ENCODE data around the gene GULP1. TPM values are rescaled to one million over a fixed set of nuclear protein-coding genes. Genes with fewer than 3 reads are reported as not detected.
"Not testable (repeated sequence)": the region's sequence is repeated elsewhere in the genome, so short reads cannot be mapped to it uniquely, and the experiment has no call there.

The GULP1 gene
- total RNA-seq, 1 donor from 2014 or later, result not detected

GRCh38 chr2:188449971-188450370 is 158.3 kb downstream of the GULP1 start:
- Mint-ChIP-seq H3K27me3 (no peaks in the 10 kb centered on the region), H3K9me3 (no peaks in the 10 kb centered on the region), H3K4me1 (no peaks in the 10 kb centered on the region)

GRCh38 chr2:188450732-188451483 is 159.2 kb downstream of the GULP1 start:
- Mint-ChIP-seq H3K4me3 (no peak overlapping the region), H3K36me3 (ENCODE audit: low read depth) (no peaks in the 10 kb centered on the region), H3K27me3 (no peaks in the 10 kb centered on the region), H3K9me3 (no peaks in the 10 kb centered on the region), H3K27ac (no peak overlapping the region), H3K4me1 (no peaks in the 10 kb centered on the region)
- intact Hi-C loops (cut with micrococcal nuclease), result no loop called here
- DNase-seq, result no peak

More at GRCh38 chr2:188449971-188450370, 158.3 kb downstream of the GULP1 start:
- no peak for DNase-seq
- Mint-ChIP-seq H3K4me3 (no peak overlapping the region), H3K27ac (no peak overlapping the region), H3K36me3 (ENCODE audit: low read depth) (no peaks in the 10 kb centered on the region)
- intact Hi-C loops (cut with micrococcal nuclease), result no loop called here

GRCh38 chr2:188452084-188452483 is 160.4 kb downstream of the GULP1 start:
- H3K9me3 Mint-ChIP-seq, result no peaks in the 10 kb centered on the region
- no peaks in the 10 kb centered on the region for H3K4me1 Mint-ChIP-seq
- no peak for DNase-seq
- no peak overlapping the region for H3K27ac Mint-ChIP-seq
- H3K36me3 Mint-ChIP-seq (ENCODE audit: low read depth), result no peaks in the 10 kb centered on the region
- intact Hi-C loops (cut with micrococcal nuclease), result no loop called here
- H3K27me3 Mint-ChIP-seq, result no peaks in the 10 kb centered on the region
- H3K4me3 Mint-ChIP-seq, result no peak overlapping the region

GRCh38 chr2:188456114-188456909 is 164.6 kb downstream of the GULP1 start:
- Mint-ChIP-seq H3K4me1 (no peaks in the 10 kb centered on the region), H3K36me3 (ENCODE audit: low read depth) (no peaks in the 10 kb centered on the region), H3K27me3 (no peaks in the 10 kb centered on the region), H3K27ac (no peak overlapping the region), H3K4me3 (no peak overlapping the region), H3K9me3 (no peaks in the 10 kb centered on the region)
- intact Hi-C loops (cut with micrococcal nuclease), result no loop called here
- no peak for DNase-seq

GRCh38 chr2:188459061-188459460 is 167.4 kb downstream of the GULP1 start:
- H3K27ac Mint-ChIP-seq, result no peak overlapping the region
- no peaks in the 10 kb centered on the region for H3K4me1 Mint-ChIP-seq
- H3K27me3 Mint-ChIP-seq, result no peaks in the 10 kb centered on the region
- H3K9me3 Mint-ChIP-seq, result no peaks in the 10 kb centered on the region
- intact Hi-C loops (cut with micrococcal nuclease), result no loop called here
- H3K4me3 Mint-ChIP-seq, result no peak overlapping the region
- H3K36me3 Mint-ChIP-seq (ENCODE audit: low read depth), result no peaks in the 10 kb centered on the region
- no peak for DNase-seq

GRCh38 chr2:188466078-188466477 is 174.4 kb downstream of the GULP1 start:
- H3K4me1 Mint-ChIP-seq; DNase-seq; intact Hi-C loops (cut with micrococcal nuclease); H3K4me3 Mint-ChIP-seq; H3K27ac Mint-ChIP-seq; H3K9me3 Mint-ChIP-seq; H3K27me3 Mint-ChIP-seq; H3K36me3 Mint-ChIP-seq (ENCODE audit: low read depth): not testable (repeated sequence)

GRCh38 chr2:188466761-188467160 is 175.1 kb downstream of the GULP1 start:
- no peak overlapping the region for H3K27ac Mint-ChIP-seq
- H3K27me3 Mint-ChIP-seq, result no peaks in the 10 kb centered on the region
- H3K36me3 Mint-ChIP-seq (ENCODE audit: low read depth), result no peaks in the 10 kb centered on the region
- H3K4me1 Mint-ChIP-seq, result no peaks in the 10 kb centered on the region
- no peak for DNase-seq
- no peak overlapping the region for H3K4me3 Mint-ChIP-seq
- intact Hi-C loops (cut with micrococcal nuclease), result no loop called here
- H3K9me3 Mint-ChIP-seq, result no peaks in the 10 kb centered on the region

GRCh38 chr2:188471166-188471565 is 179.5 kb downstream of the GULP1 start:
- no peaks in the 10 kb centered on the region for H3K27me3 Mint-ChIP-seq

GRCh38 chr2:188473306-188473705 is 181.6 kb downstream of the GULP1 start:
- Mint-ChIP-seq H3K36me3 (ENCODE audit: low read depth) (no peaks in the 10 kb centered on the region), H3K4me1 (no peaks in the 10 kb centered on the region), H3K4me3 (no peak overlapping the region), H3K27ac (no peak overlapping the region), H3K27me3 (no peaks in the 10 kb centered on the region), H3K9me3 (no peaks in the 10 kb centered on the region)
- intact Hi-C loops (cut with micrococcal nuclease), result no loop called here
- DNase-seq, result no peak

More at GRCh38 chr2:188471166-188471565, 179.5 kb downstream of the GULP1 start:
- intact Hi-C loops (cut with micrococcal nuclease), result no loop called here
- no peaks in the 10 kb centered on the region for H3K4me1 Mint-ChIP-seq
- no peak overlapping the region for H3K27ac Mint-ChIP-seq
- DNase-seq, result no peak
- H3K4me3 Mint-ChIP-seq, result no peak overlapping the region
- H3K9me3 Mint-ChIP-seq, result no peaks in the 10 kb centered on the region
- no peaks in the 10 kb centered on the region for H3K36me3 Mint-ChIP-seq (ENCODE audit: low read depth)

- Mint-ChIP-seq H3K27ac (no peak overlapping the region), H3K4me3 (no peak overlapping the region)
- intact Hi-C loops (cut with micrococcal nuclease), result no loop called here
These were observed 182.6 kb downstream of the GULP1 start for GRCh38 chr2:188474316-188474715.

GRCh38 chr2:188475945-188476344 is 184.3 kb downstream of the GULP1 start:
- Mint-ChIP-seq H3K4me3 (no peak overlapping the region), H3K27ac (no peak overlapping the region), H3K27me3 (no peaks in the 10 kb centered on the region), H3K4me1 (no peaks in the 10 kb centered on the region), H3K36me3 (ENCODE audit: low read depth) (no peaks in the 10 kb centered on the region), H3K9me3 (no peaks in the 10 kb centered on the region)
- DNase-seq, result no peak
- intact Hi-C loops (cut with micrococcal nuclease), result no loop called here

More at GRCh38 chr2:188474316-188474715, 182.6 kb downstream of the GULP1 start:
- H3K36me3 Mint-ChIP-seq (ENCODE audit: low read depth), result no peaks in the 10 kb centered on the region
- no peaks in the 10 kb centered on the region for H3K27me3 Mint-ChIP-seq
- no peaks in the 10 kb centered on the region for H3K4me1 Mint-ChIP-seq
- H3K9me3 Mint-ChIP-seq, result no peaks in the 10 kb centered on the region
- no peak for DNase-seq

GRCh38 chr2:188477564-188478103 is 186.0 kb downstream of the GULP1 start:
- intact Hi-C loops (cut with micrococcal nuclease), result no loop called here
- H3K36me3 Mint-ChIP-seq (ENCODE audit: low read depth), result no peaks in the 10 kb centered on the region
- no peak overlapping the region for H3K27ac Mint-ChIP-seq
- no peaks in the 10 kb centered on the region for H3K27me3 Mint-ChIP-seq
- H3K4me3 Mint-ChIP-seq, result no peak overlapping the region
- no peak for DNase-seq
- no peaks in the 10 kb centered on the region for H3K9me3 Mint-ChIP-seq
- no peaks in the 10 kb centered on the region for H3K4me1 Mint-ChIP-seq

GRCh38 chr2:188478724-188479123 is 187.1 kb downstream of the GULP1 start:
- intact Hi-C loops (cut with micrococcal nuclease), result no loop called here
- DNase-seq, result no peak
- no peaks in the 10 kb centered on the region for H3K9me3 Mint-ChIP-seq
- H3K36me3 Mint-ChIP-seq (ENCODE audit: low read depth), result no peaks in the 10 kb centered on the region
- no peak overlapping the region for H3K27ac Mint-ChIP-seq
- H3K4me1 Mint-ChIP-seq, result no peaks in the 10 kb centered on the region
- no peaks in the 10 kb centered on the region for H3K27me3 Mint-ChIP-seq
- no peak overlapping the region for H3K4me3 Mint-ChIP-seq

GRCh38 chr2:188481474-188481873 is 189.8 kb downstream of the GULP1 start:
- no peaks in the 10 kb centered on the region for H3K36me3 Mint-ChIP-seq (ENCODE audit: low read depth)
- no peaks in the 10 kb centered on the region for H3K9me3 Mint-ChIP-seq

More at GRCh38 chr2:188481474-188481873, 189.8 kb downstream of the GULP1 start:
- no peak for DNase-seq
- intact Hi-C loops (cut with micrococcal nuclease), result no loop called here
- Mint-ChIP-seq H3K27ac (no peak overlapping the region), H3K4me3 (no peak overlapping the region), H3K27me3 (no peaks in the 10 kb centered on the region), H3K4me1 (no peaks in the 10 kb centered on the region)
